DMS 273 (cell line): Measurements from ENCODE around the gene DOCK3.

Experiments
- DNase-seq: peaks from one replicate; lab custom pipeline; 2025; ENCODE audit not compliant: unreplicated experiment; lab: John Stamatoyannopoulos, UW

The DOCK3 gene, protein sequence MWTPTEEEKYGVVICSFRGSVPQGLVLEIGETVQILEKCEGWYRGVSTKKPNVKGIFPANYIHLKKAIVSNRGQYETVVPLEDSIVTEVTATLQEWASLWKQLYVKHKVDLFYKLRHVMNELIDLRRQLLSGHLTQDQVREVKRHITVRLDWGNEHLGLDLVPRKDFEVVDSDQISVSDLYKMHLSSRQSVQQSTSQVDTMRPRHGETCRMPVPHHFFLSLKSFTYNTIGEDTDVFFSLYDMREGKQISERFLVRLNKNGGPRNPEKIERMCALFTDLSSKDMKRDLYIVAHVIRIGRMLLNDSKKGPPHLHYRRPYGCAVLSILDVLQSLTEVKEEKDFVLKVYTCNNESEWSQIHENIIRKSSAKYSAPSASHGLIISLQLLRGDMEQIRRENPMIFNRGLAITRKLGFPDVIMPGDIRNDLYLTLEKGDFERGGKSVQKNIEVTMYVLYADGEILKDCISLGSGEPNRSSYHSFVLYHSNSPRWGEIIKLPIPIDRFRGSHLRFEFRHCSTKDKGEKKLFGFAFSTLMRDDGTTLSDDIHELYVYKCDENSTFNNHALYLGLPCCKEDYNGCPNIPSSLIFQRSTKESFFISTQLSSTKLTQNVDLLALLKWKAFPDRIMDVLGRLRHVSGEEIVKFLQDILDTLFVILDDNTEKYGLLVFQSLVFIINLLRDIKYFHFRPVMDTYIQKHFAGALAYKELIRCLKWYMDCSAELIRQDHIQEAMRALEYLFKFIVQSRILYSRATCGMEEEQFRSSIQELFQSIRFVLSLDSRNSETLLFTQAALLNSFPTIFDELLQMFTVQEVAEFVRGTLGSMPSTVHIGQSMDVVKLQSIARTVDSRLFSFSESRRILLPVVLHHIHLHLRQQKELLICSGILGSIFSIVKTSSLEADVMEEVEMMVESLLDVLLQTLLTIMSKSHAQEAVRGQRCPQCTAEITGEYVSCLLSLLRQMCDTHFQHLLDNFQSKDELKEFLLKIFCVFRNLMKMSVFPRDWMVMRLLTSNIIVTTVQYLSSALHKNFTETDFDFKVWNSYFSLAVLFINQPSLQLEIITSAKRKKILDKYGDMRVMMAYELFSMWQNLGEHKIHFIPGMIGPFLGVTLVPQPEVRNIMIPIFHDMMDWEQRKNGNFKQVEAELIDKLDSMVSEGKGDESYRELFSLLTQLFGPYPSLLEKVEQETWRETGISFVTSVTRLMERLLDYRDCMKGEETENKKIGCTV (N-terminal part only)

DNA sequence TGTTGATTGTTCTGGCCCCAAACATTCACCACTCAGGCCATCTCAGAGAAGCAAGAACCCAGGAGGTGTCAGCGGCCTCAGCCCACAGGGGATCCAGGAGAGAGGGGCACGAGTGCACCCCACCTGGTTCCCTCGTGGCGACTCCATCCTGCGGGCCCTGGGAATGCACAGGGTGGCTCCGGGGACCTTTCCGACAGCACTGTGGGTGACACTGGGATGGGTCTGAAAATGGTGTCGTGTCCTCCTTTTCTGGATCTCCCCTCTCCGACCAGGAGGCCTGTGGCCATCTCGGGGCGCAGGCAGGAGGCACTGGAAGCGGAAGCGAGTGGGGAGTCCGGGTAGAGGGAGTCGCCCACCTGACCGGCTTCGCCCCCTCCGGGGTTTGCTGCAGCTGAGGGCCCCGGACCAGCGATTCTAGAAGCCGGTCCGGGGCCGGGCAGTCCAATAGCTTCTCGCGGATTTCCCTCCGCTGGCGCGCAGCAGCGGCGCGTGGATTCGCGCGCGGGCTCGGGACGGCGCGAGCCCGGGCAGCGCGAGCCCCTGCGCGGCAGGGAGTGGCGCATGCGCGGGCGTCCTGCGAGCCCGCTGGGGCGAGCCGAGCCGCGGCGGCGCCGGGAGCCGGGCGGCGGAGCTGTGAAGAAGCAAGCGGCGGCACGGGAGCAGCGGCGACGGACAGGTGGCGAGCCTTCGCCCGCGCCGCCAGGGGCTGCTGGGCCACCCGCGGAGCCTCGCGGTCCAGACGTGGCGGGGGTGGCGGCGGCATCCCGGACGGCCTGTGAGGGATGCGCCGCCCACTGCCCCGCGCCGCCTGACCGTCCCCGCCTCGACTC, at the start of gene DOCK3:
Gene DOCK3 (plus strand): TSS at position 579 of the 830 bp plus-strand sequence. CDS start 337 bp downstream, outside the sequence.
- DNase-seq, result peak; percentile 88

DNA sequence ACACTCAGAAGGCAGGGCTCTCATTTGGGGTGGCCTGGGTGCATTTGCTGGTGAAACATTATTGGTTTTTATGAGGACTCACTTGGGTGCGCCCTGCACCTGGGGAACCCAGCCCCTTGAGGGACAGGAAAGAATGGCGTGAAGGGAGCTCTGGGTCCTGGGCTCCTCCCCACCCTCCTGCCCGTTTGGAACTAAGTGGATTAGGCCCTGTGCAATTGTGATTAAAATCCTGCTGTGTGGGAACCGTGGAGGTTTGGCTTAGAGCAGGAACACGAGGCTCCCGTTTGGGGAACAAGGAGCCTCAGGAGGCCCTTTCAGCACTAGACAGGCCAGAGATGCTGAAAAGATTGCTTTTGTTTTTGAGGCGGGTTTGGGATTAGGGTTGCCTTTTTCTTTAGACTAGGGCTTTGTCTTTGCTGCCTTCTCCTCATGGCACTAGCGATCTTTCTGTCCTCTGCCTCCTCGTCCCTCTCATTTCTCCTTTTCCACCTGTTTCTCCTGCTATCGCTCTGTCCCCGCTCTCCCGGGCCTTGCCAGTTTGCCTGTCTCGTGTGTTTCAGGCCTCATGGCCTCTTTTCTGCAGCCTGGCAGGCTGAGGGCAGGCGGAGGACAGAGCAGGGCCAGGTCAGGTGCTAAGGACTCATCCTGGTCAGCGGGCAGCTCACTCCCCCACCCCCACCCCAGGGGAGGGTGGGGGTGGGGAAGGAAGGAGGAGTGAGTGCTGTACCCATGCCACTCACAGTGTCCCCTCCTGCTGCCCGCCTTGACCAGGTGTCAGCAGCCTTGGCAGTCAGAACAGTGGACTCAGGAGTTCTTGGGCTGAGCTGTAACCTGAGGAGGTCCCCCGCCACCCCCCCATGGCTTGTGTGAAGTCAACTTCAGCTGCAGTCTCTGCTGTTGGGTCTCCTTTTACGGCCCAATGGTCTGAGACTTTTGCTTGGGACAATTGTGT, 49.2 kb upstream of the DOCK3 start:
- DNase-seq, result no peak

DNA sequence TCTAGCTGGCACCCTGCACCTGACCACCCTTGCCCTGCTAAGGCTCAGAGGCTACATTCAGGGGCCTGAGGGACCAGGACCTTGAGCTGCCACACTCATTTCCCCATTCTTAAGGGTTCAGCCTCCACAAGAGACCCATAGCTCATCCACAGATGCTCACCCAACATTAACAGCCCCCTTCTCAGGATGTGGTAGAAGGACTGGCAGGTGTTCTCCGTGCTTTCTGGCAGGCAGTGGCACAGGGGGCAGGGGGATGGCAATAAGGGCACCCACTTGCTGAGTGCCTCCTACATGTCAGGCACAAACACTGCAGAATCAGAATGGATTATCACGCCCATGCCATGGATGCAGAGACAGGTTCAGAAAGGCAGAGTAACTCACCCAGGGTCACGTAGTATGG, 48.3 kb upstream of the DOCK3 start:
- no peak for DNase-seq

DNA sequence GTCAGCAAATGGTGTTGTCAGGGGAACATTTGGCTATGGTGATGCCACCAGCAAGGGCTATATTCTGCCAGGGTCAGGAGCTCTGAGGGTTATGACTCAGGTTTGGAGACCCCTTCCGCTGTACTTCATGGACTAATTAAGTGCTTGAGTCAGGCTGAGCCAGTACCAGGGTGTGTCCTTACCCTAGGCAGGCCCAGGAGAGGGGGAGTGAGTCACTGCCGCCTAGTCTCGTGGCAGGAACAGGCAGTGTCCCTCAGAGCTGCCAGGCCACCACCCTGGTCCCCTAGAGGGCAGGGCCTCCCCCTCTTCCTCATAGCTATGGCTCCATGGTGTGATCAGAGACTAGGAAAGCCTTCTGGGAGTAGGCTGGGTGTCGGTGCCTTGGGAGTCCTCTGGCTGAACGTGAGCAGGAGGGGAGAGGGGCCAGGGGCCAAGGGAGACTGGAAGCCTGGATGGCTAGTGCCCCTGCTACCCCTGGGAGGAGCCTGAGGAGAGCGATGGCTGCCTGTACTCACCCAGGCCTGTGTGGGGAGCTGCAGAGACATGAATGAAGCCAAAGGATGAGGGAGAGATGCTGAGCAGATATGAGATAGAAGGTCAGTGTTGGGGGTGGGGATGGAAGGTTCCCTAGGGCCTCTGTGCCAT, 47.2 kb upstream of the DOCK3 start:
- DNase-seq, result peak; percentile 50

DNA sequence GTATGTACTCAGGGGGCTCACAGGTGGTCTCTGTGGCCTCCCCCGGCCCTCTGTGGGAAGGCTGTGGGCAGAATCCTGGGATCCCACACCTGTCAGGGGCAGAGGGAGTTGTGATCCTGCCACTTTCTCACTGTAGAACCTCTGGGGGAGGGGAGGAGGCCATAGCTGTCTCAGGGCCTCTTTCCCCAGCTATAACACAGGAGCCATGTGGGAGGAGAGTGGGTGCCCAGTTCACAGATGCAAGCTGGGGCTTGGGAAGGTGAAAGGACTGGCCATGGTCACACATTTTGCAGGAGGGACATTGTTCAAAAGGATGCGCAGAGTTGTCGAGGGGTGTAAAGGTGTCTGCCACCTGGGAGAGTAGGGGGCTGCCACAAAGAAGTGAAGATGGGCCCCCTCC, 46.1 kb upstream of the DOCK3 start:
- DNase-seq, result no peak

DNA sequence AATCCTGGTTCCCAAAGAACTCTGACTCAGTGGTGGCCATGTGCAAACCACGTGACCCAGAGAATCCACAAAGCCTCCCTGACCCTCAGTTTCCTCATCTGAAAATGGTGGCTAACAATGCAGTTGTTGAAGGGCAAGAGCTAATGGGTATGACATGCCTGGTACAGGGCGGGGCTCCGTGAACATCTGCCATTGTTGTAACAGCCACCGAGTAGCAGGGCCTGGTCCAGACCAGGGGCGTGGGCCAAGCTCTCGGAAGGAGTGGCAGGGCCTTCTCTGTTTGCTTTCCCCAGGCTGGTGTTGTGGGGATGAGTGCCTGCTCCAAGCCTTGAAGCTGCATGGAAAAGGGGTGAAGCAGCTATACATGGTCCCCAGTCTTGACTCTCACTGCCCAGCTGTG, 44.3 kb upstream of the DOCK3 start:
- no peak for DNase-seq

DNA sequence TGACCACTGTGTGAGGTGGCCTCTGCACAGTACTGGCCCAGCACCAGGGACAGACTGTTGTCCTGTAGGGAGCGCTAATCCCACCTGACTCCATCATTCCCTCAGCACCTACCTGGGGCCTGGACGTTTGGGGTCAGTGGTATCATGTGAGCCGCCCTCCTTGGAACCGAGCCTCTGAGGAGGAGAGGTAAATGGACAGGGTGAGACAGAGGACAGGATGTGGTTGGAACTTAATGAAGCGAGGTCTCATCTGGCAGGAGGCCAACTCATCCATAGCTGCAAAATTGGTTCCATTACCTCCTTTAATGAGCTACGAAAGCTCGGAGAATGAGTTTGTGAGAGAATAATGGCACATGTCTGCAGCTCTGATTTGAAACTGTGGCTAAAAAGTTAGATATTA, 43.9 kb upstream of the DOCK3 start:
- peak; percentile 26 for DNase-seq

DNA sequence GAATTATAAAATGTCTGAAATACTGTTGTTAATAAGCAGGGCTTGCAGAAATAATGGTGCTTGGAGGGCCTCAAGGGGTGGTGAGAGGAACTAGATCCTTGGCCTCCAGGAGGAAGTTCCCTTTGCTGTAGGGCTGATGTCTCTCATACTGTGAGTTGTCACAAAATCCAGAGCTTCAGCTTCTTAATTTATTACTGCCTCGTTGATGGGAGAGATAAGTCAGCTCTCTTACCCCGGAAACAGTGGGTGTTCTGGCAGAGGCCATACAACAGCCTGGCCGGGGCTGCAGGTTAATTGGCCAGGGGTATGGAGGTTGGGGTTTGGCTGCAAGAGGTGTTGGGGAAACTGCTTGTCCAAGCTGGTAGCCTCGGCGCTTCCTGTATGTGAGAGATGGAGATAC, 42.3 kb upstream of the DOCK3 start:
- peak; percentile 51 for DNase-seq

DNA sequence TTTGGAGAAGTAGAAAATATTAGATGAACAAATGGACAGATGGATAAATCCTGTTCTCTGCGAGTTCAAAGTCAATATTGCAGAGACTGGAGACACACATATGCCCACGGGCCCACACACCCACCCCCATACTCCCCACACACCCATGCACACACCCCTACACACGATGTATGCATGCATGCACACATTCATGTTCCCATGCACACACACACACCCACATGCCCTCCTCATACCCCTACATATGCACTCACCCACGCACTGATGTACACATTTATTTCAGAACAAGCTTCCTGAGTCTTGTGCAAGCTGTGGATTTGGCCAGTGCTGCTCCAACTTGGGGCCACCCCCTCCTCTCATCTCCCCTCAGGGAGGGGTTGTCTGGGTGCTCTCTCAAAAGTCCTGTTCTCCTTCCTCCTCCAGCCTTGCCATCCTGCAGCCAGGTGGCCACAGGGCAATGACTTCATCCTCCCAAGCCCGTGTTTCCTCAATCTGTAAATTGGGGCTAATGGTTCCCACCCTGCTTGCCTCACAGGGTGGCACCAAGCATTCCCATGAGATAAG, 41.4 kb upstream of the DOCK3 start:
- no peak for DNase-seq

DNA sequence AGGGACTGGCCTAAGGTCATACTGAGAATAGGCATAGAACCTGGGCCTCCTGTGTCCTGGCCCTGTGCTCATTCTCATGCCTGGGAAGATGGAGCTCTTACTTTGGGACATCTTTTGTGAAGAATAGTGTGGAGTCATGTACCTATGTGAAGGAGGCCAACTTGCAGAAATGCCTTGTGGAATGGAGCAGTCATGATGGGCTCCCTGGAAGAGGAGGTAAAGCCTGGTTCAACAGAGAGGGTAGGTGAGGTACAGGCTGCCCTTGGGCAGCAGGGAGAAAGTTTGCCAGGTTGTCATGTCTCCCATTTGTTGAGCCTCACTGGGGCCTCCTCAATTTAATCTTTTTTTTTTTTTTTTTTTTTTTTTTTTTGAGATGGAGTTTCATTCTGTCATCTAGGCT, 39.7 kb upstream of the DOCK3 start:
- no peak for DNase-seq

DNA sequence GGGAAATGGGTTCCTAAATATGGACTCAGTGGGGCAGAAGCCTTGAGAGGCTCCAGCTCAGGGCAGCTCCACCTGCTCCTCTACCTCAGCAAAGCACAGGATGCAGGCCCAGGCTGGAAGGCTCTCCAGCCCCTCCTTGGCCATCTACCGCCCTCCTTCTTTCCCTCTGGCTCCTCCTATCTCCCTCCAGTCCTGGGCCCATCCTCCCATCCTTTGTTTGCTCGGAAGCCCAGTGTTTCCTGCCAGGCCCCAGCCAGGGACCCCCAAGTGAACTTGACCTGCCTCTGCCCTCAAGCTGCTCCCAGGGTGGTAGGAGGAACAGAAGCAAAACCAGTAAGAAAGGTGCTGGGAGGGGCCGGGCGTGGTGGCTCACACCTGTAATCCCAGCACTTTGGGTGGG, 37.7 kb upstream of the DOCK3 start:
- no peak for DNase-seq

DNA sequence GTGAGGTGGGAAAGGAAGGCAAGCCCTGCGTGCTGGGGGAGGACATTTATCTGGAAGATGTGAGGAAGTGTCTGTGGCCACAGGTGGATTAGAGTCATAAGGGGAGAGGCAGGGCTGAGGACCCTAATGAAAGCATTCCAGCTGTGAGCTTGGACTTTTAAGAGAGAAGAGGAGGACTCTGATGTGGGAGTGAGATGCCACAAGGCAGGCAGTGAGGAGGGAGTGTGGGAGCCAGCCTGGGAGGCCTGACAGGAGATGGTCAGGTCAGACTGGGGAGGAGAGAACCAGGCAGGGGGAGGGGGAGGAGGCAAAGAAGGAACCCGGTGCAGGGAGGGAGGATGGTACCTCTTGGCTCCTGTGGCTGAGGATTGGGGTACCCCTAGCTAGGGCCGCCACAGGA, 36.8 kb upstream of the DOCK3 start:
- no peak for DNase-seq

DNA sequence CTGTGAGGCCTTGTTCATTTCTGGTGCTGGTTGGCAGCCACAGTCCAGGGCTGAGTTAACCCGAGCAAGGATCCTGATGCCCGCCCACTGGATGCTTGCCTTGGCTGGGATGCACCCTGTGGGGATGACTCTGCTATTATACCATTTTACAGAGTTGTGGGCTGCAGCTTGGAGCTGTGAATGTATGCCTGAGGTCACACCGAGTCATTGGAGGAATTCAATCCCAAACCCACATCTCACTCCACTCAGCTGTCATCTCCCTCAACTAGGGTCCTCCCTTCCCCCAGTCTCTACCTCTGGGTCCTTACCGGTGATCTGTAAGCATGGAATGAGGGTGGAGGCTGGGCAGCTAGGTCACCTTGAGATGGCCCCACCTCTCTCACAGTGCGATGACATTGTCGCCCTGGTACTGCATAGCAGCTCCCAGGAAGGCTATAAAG, 35.7 kb upstream of the DOCK3 start:
- DNase-seq, result no peak

DNA sequence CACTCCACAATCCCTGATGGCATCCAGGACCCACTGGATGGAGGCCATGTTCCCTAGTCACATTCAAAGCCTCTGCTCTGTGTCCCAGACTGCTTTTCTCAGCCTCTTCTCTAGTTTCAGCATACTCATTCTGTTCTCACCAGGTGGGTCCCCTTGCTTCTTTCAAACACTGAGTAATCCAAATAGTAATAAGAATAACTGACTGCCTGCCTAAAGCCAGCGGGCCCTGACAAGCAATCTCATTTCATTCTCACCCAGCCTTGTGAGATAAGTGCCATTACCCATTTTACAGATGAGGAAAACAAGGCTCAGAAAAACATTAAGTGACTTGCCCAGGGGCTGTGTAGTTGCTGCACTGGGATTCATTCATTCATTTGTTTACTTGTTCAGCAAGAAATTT, 32.3 kb upstream of the DOCK3 start:
- no peak for DNase-seq

DNA sequence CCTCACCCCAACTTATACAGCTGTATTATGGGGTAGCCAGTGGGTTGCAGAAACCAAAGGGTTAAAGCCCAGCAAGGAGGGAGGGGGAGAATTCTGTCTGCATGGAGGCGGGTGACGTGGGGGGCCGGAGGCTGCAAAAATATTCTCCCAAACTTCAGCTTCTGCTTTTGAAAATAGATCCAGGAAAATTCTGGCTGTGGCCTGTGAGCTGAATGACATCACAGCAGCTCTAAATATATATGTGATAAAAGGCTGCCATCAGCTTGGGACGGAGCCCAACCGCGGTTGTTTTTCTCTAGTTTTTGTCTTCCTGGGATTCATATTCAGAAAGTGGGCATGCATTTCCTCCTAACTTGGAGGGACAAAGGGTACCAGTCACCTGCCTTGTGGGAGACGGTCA, 30.2 kb upstream of the DOCK3 start:
- DNase-seq, result no peak

DNA sequence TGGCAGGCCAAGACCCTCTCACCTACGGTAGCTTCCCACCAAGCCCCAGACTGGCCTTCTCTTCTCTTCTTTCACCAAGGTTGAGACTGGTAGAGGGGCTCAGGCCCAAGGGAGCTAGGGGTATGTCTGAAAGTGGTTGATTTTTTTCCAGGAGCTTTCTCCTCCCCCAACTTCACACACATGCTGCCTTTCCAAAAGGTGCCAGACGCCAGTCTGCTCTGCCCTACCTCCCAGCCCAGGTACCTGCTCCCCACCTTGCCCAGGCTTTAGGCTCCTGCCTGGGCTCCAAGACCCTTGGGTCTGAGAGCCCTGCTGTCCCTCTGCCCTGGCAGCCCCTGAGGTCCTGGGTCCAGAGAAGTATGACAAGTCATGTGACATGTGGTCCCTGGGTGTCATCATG, 29.3 kb upstream of the DOCK3 start:
- no peak for DNase-seq

DNA sequence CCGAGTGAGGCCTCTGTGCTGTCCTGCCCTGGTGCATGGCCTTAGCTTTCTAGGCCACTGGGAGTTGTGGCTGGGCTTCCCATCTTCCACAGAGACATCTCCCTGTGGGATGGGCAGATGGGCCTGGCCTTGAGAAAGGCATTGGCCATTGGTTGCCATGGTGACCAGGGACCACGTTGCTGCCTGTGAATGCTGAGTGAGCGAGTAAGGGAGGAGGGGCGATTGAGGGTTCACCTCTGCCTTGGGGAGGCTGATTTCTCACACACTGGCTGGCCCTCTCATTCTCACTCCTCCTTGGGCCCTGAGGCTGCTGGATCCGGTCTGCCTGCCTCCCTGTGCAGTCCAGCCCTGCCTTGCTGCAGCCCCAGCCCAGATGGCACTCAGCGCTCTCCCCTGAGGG, 26.4 kb upstream of the DOCK3 start:
- peak; percentile 69 for DNase-seq

DNA sequence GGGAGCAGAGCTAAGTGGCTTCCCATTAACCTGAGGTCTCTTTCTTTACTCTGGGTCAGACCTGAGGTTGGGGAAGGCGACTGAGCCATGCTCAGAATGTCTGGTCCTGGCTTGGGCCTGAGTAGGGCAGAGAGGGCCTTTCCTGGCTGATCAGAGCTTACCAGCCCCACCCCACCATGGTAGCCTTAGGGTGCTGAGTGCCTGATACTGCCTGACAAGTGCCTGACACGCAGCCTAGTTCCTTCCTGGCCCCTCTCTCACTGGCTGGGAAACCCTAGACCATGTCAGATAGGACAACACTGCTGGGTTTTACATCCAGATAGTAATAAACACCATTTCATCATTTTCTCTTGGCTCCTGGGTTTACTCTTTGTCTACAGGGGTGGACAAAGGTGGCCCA, 25.8 kb upstream of the DOCK3 start:
- DNase-seq, result no peak
